Tibial artery (tissue), 4 donors: Measurements from ENCODE around the gene DPYSL5.

Source experiments
- DNase-seq, 2 donors: peaks; one replicate each; pipeline ENCODE4 v3.0.0-alpha.2; 2019
- H3K27ac ChIP-seq, 2 donors: fragments of 200-600 bp; sonication (generic) in 1 of 2; 1 replicate in 1 of 2; 2 replicates in 1 of 2; pipeline ENCODE4 v1.5.1; 2018 to 2019; ENCODE audit warnings: mild to moderate bottlenecking in 1 of 2
- H3K27me3 ChIP-seq, 2 donors: fragments of 200-600 bp; sonication (generic) in 1 of 2; one replicate each; pipeline versions ENCODE4 v1.5.1 to v1.6.0; 2016 to 2019
- H3K36me3 ChIP-seq, 3 donors: fragments of 200-600 bp; sonication (generic) in 2 of 3; one replicate each; pipeline ENCODE4 v1.5.1; 2016 to 2019; ENCODE audit warnings: mild to moderate bottlenecking in 2 of 3
- H3K4me1 ChIP-seq, 4 donors: fragments of 200-600 bp; sonication (generic) in 2 of 4; 1 replicate in 3 of 4; 2 replicates in 1 of 4; pipeline ENCODE4 v1.5.1; 2016 to 2019
- H3K4me3 ChIP-seq, 2 donors: fragments of 200-600 bp; sonication (generic) in 1 of 2; 1 replicate in 1 of 2; 2 replicates in 1 of 2; pipeline ENCODE4 v1.5.1; 2018 to 2019; ENCODE audit warnings: mild to moderate bottlenecking in 2 of 2
- H3K9me3 ChIP-seq, 3 donors: fragments of 200-600 bp; sonication (generic) in 1 of 3; one replicate each; pipeline ENCODE4 v1.5.1; 2016 to 2019
- CTCF ChIP-seq, 2 experiments: fragments of 200-600 bp in 1 of 2; fragments of 450-650 bp in 1 of 2; IDR thresholded peaks; one replicate each; pipeline ENCODE4 v1.5.1; 2017 to 2019; ENCODE audit warnings: antibody characterized with exemption in 2 of 2, mild to moderate bottlenecking in 1 of 2, moderate library complexity in 1 of 2
- intact Hi-C: fragments of 100-400 bp; cut with DNase I; formaldehyde crosslinking; loops from one replicate; pipeline ENCODE4 v1.15.0; 2023; ENCODE audit warnings: low total_unique reads

The DPYSL5 gene

GRCh38 chr2:26847655-26848335 is at the start of gene DPYSL5:
DPYSL5 (plus strand) TSS chr2:26848132; CDS start chr2:26898500, 50,368 bp downstream.
- Histone ChIP-seq H3K4me1 (peaks cover 0 to 41% (median 35%) of the 10 kb centered on the region in 4 donors), H3K36me3 (no peaks in the 10 kb centered on the region), H3K9me3 (no peaks in the 10 kb centered on the region), H3K27ac (no peak within 1 kb of the TSS), H3K4me3 (peak within 1 kb of the TSS; percentile 12 to 45), H3K27me3 (peaks cover 7 to 81% of the 10 kb centered on the region in 2 donors)
- DNase-seq, result no peak
- TF ChIP-seq CTCF (IDR thresholded peaks at IDR 0.05), result no peak
- intact Hi-C loops, result loop anchor here (5.0 kb wide), 1 partner anchor 95 kb away; no protein-coding TSS in a partner anchor

GRCh38 chr2:26801328-26801727 is 46.6 kb upstream of the DPYSL5 start:
- Histone ChIP-seq H3K4me3 (no peak overlapping the region), H3K27me3 (no peaks in the 10 kb centered on the region), H3K27ac (no peak overlapping the region), H3K9me3 (no peaks in the 10 kb centered on the region), H3K4me1 (no peaks in the 10 kb centered on the region), H3K36me3 (no peaks in the 10 kb centered on the region)
- intact Hi-C loops, result no loop called here
- no peak for DNase-seq
- no peak for TF ChIP-seq CTCF (IDR thresholded peaks at IDR 0.05)

- intact Hi-C loops, result no loop called here
- no peak overlapping the region for H3K27ac ChIP-seq
- no peak for TF ChIP-seq CTCF (IDR thresholded peaks at IDR 0.05)
- H3K27me3 ChIP-seq, result no peaks in the 10 kb centered on the region
- H3K9me3 ChIP-seq, result no peaks in the 10 kb centered on the region
- no peaks in the 10 kb centered on the region for H3K4me1 ChIP-seq
- no peak overlapping the region for H3K4me3 ChIP-seq
- H3K36me3 ChIP-seq, result no peaks in the 10 kb centered on the region
- no peak for DNase-seq
These were observed 46.1 kb upstream of the DPYSL5 start for GRCh38 chr2:26801796-26802195.

- Histone ChIP-seq H3K36me3 (no peaks in the 10 kb centered on the region), H3K9me3 (no peaks in the 10 kb centered on the region), H3K4me1 (no peaks in the 10 kb centered on the region), H3K27me3 (no peaks in the 10 kb centered on the region), H3K27ac (no peak overlapping the region), H3K4me3 (no peak overlapping the region)
- DNase-seq, result no peak
- TF ChIP-seq CTCF (IDR thresholded peaks at IDR 0.05), result no peak
- intact Hi-C loops, result no loop called here
These were observed 42.7 kb upstream of the DPYSL5 start for GRCh38 chr2:26805241-26805676.

GRCh38 chr2:26807788-26808460 is 40.0 kb upstream of the DPYSL5 start:
- Histone ChIP-seq H3K4me1 (no peaks in the 10 kb centered on the region), H3K27me3 (peaks cover 0 to 9% of the 10 kb centered on the region in 2 donors), H3K4me3 (no peak overlapping the region), H3K9me3 (no peaks in the 10 kb centered on the region), H3K27ac (no peak overlapping the region), H3K36me3 (no peaks in the 10 kb centered on the region)
- DNase-seq, result no peak
- TF ChIP-seq CTCF (IDR thresholded peaks at IDR 0.05), result no peak
- intact Hi-C loops, result no loop called here
